Upper lobe of left lung (tissue), 6 donors: Measurements from ENCODE around the gene ZP2. TPM values are rescaled to one million over a fixed set of nuclear protein-coding genes. Genes with fewer than 3 reads are reported as not detected.
A peak's percentile ranks its signal among the peaks of the same experiment; 100 is the strongest.

Experiments
- ATAC-seq, 2 donors: fragments of 200-7000 bp; cut with Tn5 transposase; one replicate each; pipeline ENCODE4 v1.9.1; 2022; ENCODE audit warnings: mild to moderate bottlenecking in 2 of 2, moderate library complexity in 2 of 2; ENCODE audit not compliant: low FRiP score in 2 of 2
- DNase-seq, 2 donors: peaks; one replicate each; pipeline ENCODE4 v3.0.0-alpha.2; 2019 to 2020
- H3K27ac ChIP-seq, 4 donors: fragments of 200-600 bp; sonication (generic); one replicate each; pipeline ENCODE4 v1.5.1; 2016 to 2019
- H3K27me3 ChIP-seq, 4 donors: fragments of 200-600 bp; sonication (generic); one replicate each; pipeline ENCODE4 v1.5.1; 2017 to 2019
- H3K36me3 ChIP-seq, 4 donors: fragments of 200-600 bp; sonication (generic); one replicate each; pipeline ENCODE4 v1.5.1; 2016 to 2019
- H3K4me1 ChIP-seq, 4 donors: fragments of 200-600 bp; sonication (generic); one replicate each; pipeline ENCODE4 v1.5.1; 2018 to 2019
- H3K4me3 ChIP-seq, 4 donors: fragments of 200-600 bp; sonication (generic); one replicate each; pipeline ENCODE4 v1.5.1; 2017 to 2019; ENCODE audit warnings: mild to moderate bottlenecking in 2 of 4, moderate library complexity in 1 of 4
- H3K9me3 ChIP-seq, 4 donors: fragments of 200-600 bp; sonication (generic); one replicate each; pipeline ENCODE4 v1.5.1; 2018 to 2019
- EP300 ChIP-seq, 4 donors: sonication (generic); formaldehyde crosslinking; IDR thresholded peaks; one replicate each; pipeline ENCODE4 v1.5.1; 2017; ENCODE audit warnings: antibody characterized with exemption in 4 of 4, control low read depth in 2 of 4
- POLR2A ChIP-seq, 4 donors: fragments of 450-650 bp; IDR thresholded peaks; one replicate each; pipeline ENCODE4 v1.5.1; 2016 to 2017; ENCODE audit warnings: antibody characterized with exemption in 4 of 4, mild to moderate bottlenecking in 2 of 4
- POLR2AphosphoS5 ChIP-seq, 2 donors: sonication (generic); formaldehyde crosslinking; IDR thresholded peaks; one replicate each; pipeline ENCODE4 v1.5.1; 2017; ENCODE audit warnings: antibody characterized with exemption in 2 of 2
- WGBS, 2 donors: methylation state at CpG; one replicate each; pipeline ENCODE4 v1.1.5; 2017 to 2018; 5-methylcytosine and 5-hydroxymethylcytosine counted together
- total RNA-seq, 6 donors: library from RNA; depleted of rRNA in 4 of 6; stranded (reverse); fragments of >200 nt in 4 of 6; gene quantifications; one replicate each; pipeline versions ENCODE4 v1.1.0 to v1.2.1, GENCODE V29; 2016 to 2021
- TF ChIP-seq, protein P1 (sequence below), 6 experiments: fragments of 450-650 bp in 4 of 6; fragments of 200-600 bp in 2 of 6; sonication (generic) in 2 of 6; IDR thresholded peaks; one replicate each; pipeline ENCODE4 v1.5.1; 2016 to 2019; ENCODE audit warnings: antibody characterized with exemption in 6 of 6
- donor health status: DM: no; HTN: no; CAD: no; lungs with moderate emphysema.
- donor health status: DM: no; HTN: yes; CAD: no; lungs with severe emphysema.

Gene ZP2
- total RNA-seq, 6 donors from 2014 or later = not detected

GRCh38 chr16:21224800-21225199 is 13.4 kb upstream of the ZP2 start:
- WGBS, 2 donors = 50 to 79% methylated on average over 2 of the region's 2 CpGs

DNA sequence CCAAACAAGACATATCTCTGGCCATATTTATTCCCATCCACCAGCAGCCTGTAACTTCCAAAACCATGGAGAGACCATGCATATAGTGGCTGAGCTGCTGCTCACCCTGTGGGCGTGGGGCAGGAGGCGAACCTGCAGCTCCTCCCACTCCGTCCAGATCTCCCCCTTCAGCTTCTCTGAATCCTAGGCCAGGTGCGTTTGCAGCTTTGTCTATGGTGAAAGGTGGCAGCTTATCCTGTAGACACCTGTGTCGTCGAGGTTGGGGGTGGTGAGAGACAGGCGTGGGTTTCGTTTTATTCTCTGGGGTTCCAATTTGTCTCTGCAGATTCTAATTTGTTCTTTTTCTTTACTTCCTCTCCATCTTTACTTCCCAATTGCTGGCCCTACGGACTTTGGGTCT is 12.4 kb upstream of the ZP2 start:
- no peak for DNase-seq
- no peak overlapping the region for H3K27ac ChIP-seq
- no peaks in the 10 kb centered on the region for H3K36me3 ChIP-seq
- H3K27me3 ChIP-seq = no peaks in the 10 kb centered on the region
- no peak for ATAC-seq
- no peak overlapping the region for H3K4me3 ChIP-seq
- H3K9me3 ChIP-seq = no peaks in the 10 kb centered on the region
- H3K4me1 ChIP-seq = peaks cover 0 to 11% (median 3%) of the 10 kb centered on the region in 4 donors
- TF ChIP-seq EP300 (IDR thresholded peaks at IDR 0.05) (no peak), POLR2A (IDR thresholded peaks at IDR 0.05) (no peak), POLR2AphosphoS5 (IDR thresholded peaks at IDR 0.05) (no peak)
- TF ChIP-seq, protein P1, sequence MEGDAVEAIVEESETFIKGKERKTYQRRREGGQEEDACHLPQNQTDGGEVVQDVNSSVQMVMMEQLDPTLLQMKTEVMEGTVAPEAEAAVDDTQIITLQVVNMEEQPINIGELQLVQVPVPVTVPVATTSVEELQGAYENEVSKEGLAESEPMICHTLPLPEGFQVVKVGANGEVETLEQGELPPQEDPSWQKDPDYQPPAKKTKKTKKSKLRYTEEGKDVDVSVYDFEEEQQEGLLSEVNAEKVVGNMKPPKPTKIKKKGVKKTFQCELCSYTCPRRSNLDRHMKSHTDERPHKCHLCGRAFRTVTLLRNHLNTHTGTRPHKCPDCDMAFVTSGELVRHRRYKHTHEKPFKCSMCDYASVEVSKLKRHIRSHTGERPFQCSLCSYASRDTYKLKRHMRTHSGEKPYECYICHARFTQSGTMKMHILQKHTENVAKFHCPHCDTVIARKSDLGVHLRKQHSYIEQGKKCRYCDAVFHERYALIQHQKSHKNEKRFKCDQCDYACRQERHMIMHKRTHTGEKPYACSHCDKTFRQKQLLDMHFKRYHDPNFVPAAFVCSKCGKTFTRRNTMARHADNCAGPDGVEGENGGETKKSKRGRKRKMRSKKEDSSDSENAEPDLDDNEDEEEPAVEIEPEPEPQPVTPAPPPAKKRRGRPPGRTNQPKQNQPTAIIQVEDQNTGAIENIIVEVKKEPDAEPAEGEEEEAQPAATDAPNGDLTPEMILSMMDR (IDR thresholded peaks at IDR 0.05) = no peak
- 79 to 85% methylated on average over 9 of the region's 9 CpGs for WGBS, 2 donors

More at GRCh38 chr16:21224800-21225199, 13.4 kb upstream of the ZP2 start:
- Histone ChIP-seq H3K4me1 (peaks cover 0 to 11% (median 3%) of the 10 kb centered on the region in 4 donors), H3K27me3 (no peaks in the 10 kb centered on the region), H3K36me3 (no peaks in the 10 kb centered on the region), H3K9me3 (no peaks in the 10 kb centered on the region), H3K27ac (no peak overlapping the region), H3K4me3 (no peak overlapping the region)
- DNase-seq (no peak), ATAC-seq (no peak)
- TF ChIP-seq POLR2A (IDR thresholded peaks at IDR 0.05) (no peak), EP300 (IDR thresholded peaks at IDR 0.05) (no peak), POLR2AphosphoS5 (IDR thresholded peaks at IDR 0.05) (no peak)
- TF ChIP-seq, protein P1 (IDR thresholded peaks at IDR 0.05) = no peak

- peaks cover 0 to 7% (median 3%) of the 10 kb centered on the region in 4 donors for H3K4me1 ChIP-seq
- peak overlapping the region in 2 of 4 donors; percentile 35 to 46 for H3K27ac ChIP-seq
- H3K36me3 ChIP-seq = no peaks in the 10 kb centered on the region
- TF ChIP-seq POLR2A (IDR thresholded peaks at IDR 0.05) (no peak), EP300 (IDR thresholded peaks at IDR 0.05) (peak in 1 of 4 donors; percentile 19)
- WGBS, 2 donors = 43 to 59% methylated on average over 4 of the region's 4 CpGs
- H3K9me3 ChIP-seq = no peaks in the 10 kb centered on the region
- H3K27me3 ChIP-seq = no peaks in the 10 kb centered on the region
- H3K4me3 ChIP-seq = no peak overlapping the region
- ATAC-seq (peak; percentile 21 to 82), DNase-seq (no peak)
Observed at GRCh38 chr16:21222495-21223337, 11.3 kb upstream of the ZP2 start.

- ATAC-seq (no peak), DNase-seq (no peak)
- peaks cover 0 to 7% (median 3%) of the 10 kb centered on the region in 4 donors for H3K4me1 ChIP-seq
- no peaks in the 10 kb centered on the region for H3K36me3 ChIP-seq
- no peaks in the 10 kb centered on the region for H3K9me3 ChIP-seq
- 92 to 98% methylated on average over 2 of the region's 2 CpGs for WGBS, 2 donors
- TF ChIP-seq, protein P1 (IDR thresholded peaks at IDR 0.05) = no peak
- TF ChIP-seq EP300 (IDR thresholded peaks at IDR 0.05) (no peak), POLR2AphosphoS5 (IDR thresholded peaks at IDR 0.05) (no peak), POLR2A (IDR thresholded peaks at IDR 0.05) (no peak)
- no peaks in the 10 kb centered on the region for H3K27me3 ChIP-seq
- H3K27ac ChIP-seq = no peak overlapping the region
- no peak overlapping the region for H3K4me3 ChIP-seq
Observed at GRCh38 chr16:21219551-21219950, 8.2 kb upstream of the ZP2 start.

GRCh38 chr16:21218153-21218552 is 6.8 kb upstream of the ZP2 start:
- Histone ChIP-seq H3K27me3 (no peaks in the 10 kb centered on the region), H3K36me3 (no peaks in the 10 kb centered on the region), H3K27ac (no peak overlapping the region), H3K4me1 (peaks cover 0 to 3% (median 1%) of the 10 kb centered on the region in 4 donors), H3K4me3 (no peak overlapping the region), H3K9me3 (no peaks in the 10 kb centered on the region)
- WGBS, 2 donors = 44 to 62% methylated on average over 7 of the region's 7 CpGs
- no peak for DNase-seq
- TF ChIP-seq, protein P1 (IDR thresholded peaks at IDR 0.05) = no peak
- TF ChIP-seq POLR2AphosphoS5 (IDR thresholded peaks at IDR 0.05) (no peak), EP300 (IDR thresholded peaks at IDR 0.05) (no peak), POLR2A (IDR thresholded peaks at IDR 0.05) (no peak)
- no peak for ATAC-seq
